HG03196 (cell line): ENCODE measurements around the gene HECTD2.
"Not testable (repeated sequence)": the region's sequence is repeated elsewhere in the genome, so short reads cannot be mapped to it uniquely, and the experiment has no call there.

ENCODE experiments used
- ATAC-seq: cut with Tn5 transposase; IDR thresholded peaks from one replicate; pipeline ENCODE4 v1.9.1; 2021; ENCODE audit not compliant: unreplicated experiment

HECTD2 gene

DNA sequence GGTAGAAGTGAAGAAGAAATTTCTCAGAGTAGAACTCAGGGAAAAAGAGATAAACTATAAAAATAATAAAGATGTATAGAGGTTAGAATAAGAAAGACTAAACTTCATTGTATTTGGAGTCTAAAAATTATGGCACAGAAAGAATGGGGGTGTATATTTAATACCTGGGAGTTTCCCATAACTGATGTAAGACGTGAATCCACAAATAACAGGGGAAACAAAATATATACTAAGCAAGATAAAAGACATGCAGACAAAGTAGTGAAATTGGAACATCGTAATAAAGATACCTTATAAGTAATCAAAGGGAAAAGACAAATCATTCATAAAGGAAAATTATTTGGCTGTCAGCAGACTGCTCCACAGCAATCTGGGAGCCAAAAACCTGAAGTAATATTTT lies 62.8 kb downstream of the HECTD2 start:
- no peak for ATAC-seq

DNA sequence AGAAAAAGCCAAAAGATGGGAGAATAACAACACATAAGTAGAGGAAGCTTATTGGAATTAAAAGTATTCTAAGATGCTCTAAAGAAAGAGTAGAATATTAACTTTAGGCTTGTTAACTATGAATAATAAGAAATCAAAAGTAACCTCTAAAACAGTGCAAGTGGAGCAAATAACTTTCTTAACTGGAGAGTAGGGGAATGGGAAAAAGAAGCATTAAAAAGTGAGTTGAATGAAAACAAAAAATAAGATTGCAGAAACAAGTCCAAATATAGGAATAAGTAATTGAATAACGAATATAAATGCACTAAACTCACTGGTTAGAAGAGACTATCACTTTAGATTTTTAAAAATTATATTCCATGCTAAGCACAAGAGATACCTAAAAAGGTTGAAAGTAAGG lies 63.9 kb downstream of the HECTD2 start:
- ATAC-seq, result no peak

- no peak for ATAC-seq
Measured at GRCh38 chr10:91477236-91477635, 67.1 kb downstream of the HECTD2 start.

- no peak for ATAC-seq
Measured at GRCh38 chr10:91479583-91479982, 69.4 kb downstream of the HECTD2 start.

DNA sequence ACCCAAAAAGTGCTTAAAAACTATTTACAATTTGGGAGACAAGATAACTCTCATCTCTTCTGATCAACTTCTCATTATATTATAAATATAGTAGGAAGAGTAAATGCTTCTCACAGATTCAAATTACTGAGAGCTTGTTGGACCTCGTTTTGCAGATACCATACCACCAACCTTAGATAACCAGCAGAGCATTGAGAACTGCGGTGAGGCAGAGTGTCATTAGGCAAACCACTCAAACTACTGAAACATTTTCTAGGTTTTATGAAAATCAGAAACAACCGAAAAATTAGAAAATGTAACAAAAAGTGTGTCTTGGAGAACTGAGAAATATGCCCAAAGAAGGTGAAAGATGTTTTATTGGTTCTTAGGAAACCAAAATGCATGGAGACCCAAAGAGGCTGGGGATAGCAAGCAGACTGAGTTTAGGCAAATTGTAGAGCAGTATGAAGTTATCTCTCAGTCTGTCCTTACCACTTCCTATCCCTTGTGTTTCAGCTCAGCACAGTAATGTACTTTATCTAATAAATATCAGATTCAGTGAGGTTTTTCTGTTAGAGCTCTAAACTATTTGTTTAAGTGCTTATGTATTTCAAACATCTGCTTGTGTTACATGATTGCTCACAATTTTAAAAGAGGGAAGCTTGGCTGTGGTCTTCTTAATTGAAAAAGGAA lies 77.9 kb downstream of the HECTD2 start:
- ATAC-seq, result no peak

- no peak for ATAC-seq
Measured at GRCh38 chr10:91493313-91493712, 83.2 kb downstream of the HECTD2 start.

DNA sequence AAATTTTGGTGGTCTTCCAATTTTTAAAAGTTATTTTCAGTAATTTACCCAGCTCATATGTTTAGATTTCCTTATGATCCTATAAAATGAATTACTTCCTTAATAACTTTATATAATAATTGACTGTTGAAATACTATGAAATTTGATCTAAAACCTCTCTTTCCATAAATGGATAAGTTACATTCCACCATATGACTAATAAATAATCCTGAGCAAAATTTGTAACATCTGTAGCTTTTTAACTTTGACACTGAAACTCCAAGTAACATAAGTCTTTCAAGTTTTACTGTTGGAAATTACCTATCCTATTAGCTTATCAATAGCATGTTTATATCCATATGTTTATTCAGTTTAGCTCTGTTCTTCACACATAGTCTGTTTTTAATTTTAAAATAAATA lies 85.3 kb downstream of the HECTD2 start:
- ATAC-seq, result no peak

GRCh38 chr10:91496016-91496415 lies 85.9 kb downstream of the HECTD2 start:
- ATAC-seq, result no peak

DNA sequence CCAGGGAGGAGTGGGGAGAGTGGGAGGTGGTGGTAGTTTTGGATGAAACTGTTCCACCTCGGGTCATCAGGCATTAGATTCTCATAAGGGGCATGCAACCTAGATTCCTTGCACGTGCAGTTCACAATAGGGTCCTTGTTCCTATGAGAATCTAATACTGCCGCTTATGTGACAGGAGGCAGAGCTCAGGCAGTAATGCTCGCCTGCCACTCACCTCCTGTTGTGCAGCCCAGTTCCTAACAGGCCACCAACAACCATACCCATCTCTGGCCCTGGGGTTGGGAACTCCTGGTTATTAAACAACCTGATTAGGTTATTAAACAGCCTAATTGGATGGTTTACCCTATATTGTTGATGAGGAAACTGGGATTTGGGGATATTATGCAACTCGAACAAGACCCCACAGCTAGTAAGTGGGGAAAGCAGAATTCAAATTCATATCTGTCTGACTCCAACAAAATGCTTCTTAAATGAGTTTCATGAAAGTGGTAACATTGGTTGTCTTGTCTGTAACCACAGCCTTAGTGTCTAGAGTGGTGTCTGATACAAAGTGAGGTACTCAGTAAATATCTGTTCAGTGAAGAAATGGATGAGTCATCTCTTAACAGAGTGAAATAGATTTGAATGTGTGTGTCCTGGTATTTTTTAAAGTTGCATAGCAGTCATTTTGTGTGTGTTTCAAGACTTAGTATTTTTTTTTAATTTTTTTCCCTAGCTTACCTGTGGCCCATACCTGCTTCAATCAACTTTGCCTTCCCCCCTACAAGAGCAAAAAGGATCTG lies 101.6 kb downstream of the HECTD2 start:
- ATAC-seq, result no peak

- no peak for ATAC-seq
Measured at GRCh38 chr10:91512458-91512857, 102.3 kb downstream of the HECTD2 start.

DNA sequence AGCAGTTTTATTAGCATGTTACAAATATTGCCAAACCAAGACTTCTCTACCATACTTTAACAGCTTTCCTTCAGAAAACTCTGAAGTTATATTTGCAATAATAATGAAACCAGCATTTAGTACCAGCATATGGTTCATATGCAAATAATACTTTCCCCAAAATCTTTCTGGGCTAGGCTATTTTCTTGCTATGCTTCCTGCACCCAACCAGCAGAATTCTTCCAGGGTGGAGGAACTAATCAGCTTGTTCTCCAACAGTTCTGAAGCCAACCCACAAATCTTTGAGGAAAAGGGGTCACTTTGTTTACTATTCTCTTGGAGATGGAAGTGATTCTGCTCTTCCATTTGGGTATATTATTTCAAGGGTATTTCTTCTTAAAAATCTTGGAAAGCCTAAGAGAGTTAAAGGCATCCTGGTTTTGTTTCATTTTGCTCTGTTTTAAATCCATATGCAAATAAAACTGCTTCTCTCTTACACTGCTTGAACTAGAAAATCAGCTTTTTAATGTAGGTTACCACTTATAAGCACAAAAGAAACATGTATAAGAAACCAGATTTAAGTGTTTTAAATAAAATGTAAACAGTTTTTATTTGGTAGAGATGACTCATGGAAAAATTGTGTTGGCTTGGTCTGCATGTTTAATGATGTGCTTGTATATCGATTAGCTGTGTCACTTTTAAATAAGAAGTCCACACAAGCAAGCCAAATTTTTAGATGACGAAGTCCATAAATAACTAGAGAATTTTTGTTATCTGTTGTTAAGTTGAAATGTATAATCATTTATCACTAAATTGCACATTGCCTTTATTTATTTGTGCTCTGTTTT lies 103.7 kb downstream of the HECTD2 start:
- no peak for ATAC-seq

DNA sequence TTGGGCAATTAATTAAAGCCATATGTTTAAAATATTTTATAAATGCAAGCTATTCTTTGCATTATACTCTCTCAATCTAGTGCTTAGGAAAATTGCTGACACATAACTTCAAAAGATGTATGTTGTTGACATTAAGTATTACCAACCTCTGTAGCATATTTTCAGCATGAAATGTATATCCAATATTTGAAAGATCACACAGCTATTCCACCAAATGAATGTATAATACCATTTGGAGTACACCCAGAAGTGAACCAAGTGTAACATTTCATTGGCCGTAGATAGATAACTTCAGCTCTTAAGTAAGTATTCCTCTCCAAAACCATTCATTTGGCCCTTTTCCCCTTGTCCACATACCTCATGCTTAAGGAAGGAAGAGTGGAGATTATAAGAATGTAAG lies 104.6 kb downstream of the HECTD2 start:
- no peak for ATAC-seq

- ATAC-seq, result no peak
Measured at GRCh38 chr10:91517394-91517793, 107.2 kb downstream of the HECTD2 start.

DNA sequence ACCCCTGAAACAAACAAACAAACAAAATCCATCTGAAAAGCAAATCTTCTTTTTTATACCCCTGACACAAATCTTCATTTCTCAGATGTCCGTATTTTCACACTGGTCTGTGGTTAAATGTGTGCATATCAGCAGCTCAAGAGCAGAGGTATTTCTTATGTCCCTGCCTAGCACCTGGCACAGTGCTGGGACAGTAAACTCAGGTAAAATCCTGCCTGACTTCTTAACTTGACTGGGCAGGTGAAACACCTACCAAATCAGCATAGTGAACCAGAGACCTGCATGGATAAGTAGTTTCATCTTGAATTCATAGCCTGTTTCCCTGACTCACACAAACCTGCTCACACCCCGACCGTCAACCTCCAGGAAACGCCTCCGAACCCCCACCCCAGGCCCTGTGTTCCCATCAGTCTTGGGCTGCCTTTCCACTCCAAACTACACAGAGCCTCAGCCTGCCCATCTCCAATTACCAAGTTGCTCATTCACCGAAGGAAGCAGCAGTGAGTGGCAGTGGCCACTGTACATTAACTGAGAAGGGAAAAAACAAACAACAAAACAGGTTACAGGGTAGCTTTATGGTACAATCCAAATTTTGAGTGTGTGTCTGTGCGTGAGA lies 109.9 kb downstream of the HECTD2 start:
- ATAC-seq, result no peak

- ATAC-seq, result no peak
Measured at GRCh38 chr10:91520661-91521060, 110.5 kb downstream of the HECTD2 start.

- no peak for ATAC-seq
Measured at GRCh38 chr10:91521439-91521838, 111.3 kb downstream of the HECTD2 start.

DNA sequence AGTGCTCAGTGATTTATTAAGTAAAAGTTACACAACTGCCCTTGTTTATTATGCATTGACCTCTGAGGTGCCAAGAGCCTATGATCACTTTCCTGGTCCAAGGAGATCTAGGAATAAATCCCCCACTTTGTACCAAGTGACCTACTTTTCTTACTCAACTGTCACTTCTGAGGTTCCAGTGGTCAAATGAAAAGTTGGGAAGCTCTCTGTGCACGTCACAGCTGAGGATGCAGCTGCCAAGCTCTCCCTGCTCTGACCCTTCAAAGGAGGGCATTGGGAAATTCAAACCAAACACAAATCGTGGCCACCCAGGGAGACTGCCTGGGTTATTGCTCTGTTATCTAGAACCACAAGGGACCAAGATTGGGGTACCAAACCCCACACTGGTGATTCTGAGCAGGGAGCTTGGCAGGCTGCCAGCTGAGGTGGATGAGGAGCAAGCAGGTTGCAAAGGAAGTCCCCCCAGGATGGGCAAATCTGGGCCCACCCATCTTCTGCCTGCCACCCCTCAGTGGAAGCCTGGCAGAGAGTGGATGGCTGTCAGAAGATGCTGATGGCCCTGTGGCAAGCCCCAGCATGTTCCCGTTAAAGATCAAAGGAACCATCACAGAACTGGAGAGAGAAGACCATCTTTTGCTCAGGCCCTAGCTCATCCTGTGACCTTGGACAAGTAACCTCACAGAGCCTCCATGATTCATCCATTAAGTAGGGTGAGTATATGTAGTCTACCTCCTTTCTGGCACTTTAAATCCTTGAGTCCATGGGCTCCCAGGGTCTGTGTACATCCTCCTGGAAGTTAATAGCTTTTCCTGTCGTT lies 116.0 kb downstream of the HECTD2 start:
- no peak for ATAC-seq

DNA sequence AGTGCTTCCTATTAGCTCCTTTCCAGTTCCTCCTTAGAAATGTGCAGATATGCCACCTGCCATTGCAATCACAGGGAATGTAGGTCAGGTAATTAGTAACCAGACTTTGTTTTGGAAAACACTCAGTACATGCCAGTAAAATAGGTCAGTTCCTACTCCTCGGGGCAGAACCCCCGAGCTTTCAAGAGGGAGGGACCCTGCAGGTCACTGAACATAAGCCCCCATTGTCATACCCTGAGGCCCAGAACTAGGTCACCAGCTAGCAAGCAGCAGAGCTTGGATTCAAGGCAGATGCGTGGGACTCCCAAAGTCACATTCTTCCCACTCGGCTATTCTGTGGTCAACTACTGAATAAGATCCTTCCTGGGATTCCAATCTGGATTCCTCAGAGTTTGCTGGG lies 117.9 kb downstream of the HECTD2 start:
- ATAC-seq, result no peak

GRCh38 chr10:91528768-91529167 lies 118.6 kb downstream of the HECTD2 start:
- no peak for ATAC-seq

DNA sequence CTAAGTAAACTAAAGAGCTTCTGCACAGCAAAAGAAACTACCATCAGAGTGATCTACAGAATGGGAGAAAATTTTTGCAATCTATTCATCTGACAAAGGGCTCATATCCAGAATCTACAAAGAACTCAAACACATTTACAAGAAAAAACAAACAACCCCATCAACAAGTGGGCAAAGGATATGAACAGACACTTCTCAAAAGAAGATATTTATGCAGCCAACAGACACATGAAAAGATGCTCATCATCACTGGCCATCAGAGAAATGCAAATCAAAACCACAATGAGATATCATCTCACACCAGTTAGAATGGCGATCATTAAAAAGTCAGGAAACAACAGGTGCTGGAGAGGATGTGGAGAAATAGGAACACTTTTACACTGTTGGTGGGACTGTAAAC lies 124.6 kb downstream of the HECTD2 start:
- ATAC-seq, result not testable (repeated sequence)

DNA sequence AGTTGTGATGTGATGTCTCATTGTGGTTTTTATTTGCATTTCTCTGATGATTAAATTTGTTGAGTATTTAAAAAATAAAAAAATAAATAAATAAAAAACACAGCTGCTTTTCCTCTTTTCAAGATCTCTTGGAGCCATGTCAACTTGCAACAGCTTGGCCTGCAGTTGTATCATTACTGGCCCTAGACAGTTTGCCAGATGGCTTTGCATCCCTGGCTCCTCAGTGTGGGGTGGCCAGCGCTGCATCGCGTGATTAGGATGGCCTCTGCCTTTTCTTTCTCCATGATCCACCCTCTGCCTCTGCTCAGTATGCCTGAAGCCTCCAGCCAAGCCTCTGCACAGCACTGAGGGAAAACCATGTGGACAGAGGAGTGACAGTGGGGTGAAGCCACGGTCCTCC lies 126.0 kb downstream of the HECTD2 start:
- no peak for ATAC-seq
